GM23338 (cell line): ENCODE measurements around the gene MAP4K4.

Source experiments
- CTCF ChIP-seq, 2 experiments: fragments of 200-600 bp in 1 of 2; sonication (generic) in 1 of 2; conservative IDR thresholded peaks; 2 replicates each; pipeline versions ENCODE4 v1.5.1 to v1.6.1; 2016 to 2017; ENCODE audit warnings: antibody characterized with exemption in 2 of 2, low read depth in 2 of 2, mild to moderate bottlenecking in 2 of 2, moderate library complexity in 1 of 2
- EZH2 ChIP-seq: fragments of 200-600 bp; sonication (generic); IDR thresholded peaks from one replicate; pipeline ENCODE4 v1.8.0; 2017; ENCODE audit warnings: antibody characterized with exemption, mild to moderate bottlenecking, low read depth; ENCODE audit not compliant: unreplicated experiment
- POLR2AphosphoS5 ChIP-seq: IDR thresholded peaks from 2 replicates; pipeline ENCODE4 v1.6.1; 2016; ENCODE audit warnings: antibody characterized with exemption, low read depth

- TF ChIP-seq CTCF (conservative IDR thresholded peaks at IDR 0.05; ENCODE audit: low read depth in 2 of 2): no peak
- TF ChIP-seq POLR2AphosphoS5: no peak
- TF ChIP-seq EZH2: no peak
These were observed 71.2 kb downstream of the MAP4K4 start for GRCh38 chr2:101768556-101769220.
